ENCODE measurements around the gene CLSTN2.

Gene CLSTN2

GRCh38 chr3:140274429-140274828 lies 339.4 kb downstream of the CLSTN2 start:
- DNase-seq (ENCODE audit: low read depth, low spot score): no peak

DNA sequence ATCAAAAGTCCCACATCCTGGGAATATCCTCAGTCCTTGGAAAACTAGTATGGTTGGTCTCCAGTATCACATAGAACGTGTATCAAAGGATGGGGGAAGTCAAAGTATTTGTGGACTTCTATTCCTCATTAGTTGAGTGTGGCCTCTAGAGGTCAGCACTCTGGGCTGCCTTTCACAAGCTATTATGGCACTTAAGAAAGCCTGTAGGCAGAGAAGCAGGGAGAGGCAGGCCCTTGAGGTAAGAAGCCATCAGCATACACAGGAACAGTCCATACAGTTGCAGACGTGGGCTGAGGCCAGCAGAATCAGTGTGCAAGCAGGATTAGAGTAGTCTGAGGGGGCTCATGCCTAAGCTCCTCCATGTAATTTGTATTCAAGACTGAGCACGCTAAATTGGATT lies 341.7 kb downstream of the CLSTN2 start:
- DNase-seq (ENCODE audit: low read depth, low spot score): peak; percentile 8

GRCh38 chr3:140277886-140278285 lies 342.9 kb downstream of the CLSTN2 start:
- no peak for DNase-seq (ENCODE audit: low read depth, low spot score)

DNA sequence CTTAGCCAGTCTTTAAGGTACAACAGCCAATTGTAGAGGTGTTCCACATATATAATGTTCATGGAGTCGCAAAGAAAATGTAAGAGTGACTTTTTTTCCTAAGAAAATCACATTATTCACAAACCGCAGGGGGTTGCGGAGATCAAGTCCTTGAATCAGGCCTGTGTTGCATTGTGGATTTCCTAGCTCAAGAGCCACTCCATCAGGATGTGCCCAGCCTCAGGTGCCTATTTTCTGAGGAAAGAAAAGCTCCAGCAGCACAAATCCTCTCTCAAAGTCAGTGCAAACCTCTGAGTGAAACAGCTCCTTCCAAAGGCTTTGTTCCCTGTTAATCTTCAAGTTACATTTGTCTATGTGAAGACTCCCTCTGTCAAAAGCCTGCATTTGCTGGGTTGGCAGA lies 349.4 kb downstream of the CLSTN2 start:
- no peak for DNase-seq (ENCODE audit: low read depth, low spot score)

GRCh38 chr3:140285380-140285779 lies 350.4 kb downstream of the CLSTN2 start:
- DNase-seq (ENCODE audit: low read depth, low spot score): no peak

GRCh38 chr3:140288595-140288994 lies 353.6 kb downstream of the CLSTN2 start:
- DNase-seq (ENCODE audit: low read depth, low spot score): peak; percentile 49

- DNase-seq (ENCODE audit: low read depth, low spot score): no peak
These were observed 355.1 kb downstream of the CLSTN2 start for GRCh38 chr3:140290105-140290504.

GRCh38 chr3:140292170-140292569 lies 357.2 kb downstream of the CLSTN2 start:
- no peak for DNase-seq (ENCODE audit: low read depth, low spot score)

DNA sequence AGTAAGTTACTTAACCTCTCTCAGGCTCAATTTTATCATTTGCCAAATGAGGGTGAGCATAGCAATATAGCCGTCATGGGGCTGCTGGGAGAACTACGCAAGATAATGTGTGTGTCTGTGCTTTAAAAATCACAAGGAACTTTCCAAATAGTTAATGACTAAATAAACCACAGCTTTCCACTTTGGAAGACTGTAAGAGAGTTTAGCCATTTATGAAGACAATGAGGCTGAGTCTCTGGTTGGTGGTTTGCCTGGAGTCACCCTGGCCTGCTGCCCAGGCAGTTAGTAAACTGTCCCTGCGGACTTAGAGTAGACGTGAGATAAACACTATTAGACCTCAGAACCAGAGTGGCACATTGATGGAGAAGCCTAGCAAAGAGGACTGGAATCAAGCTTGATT lies 357.7 kb downstream of the CLSTN2 start:
- peak; percentile 82 for DNase-seq (ENCODE audit: low read depth, low spot score)

- DNase-seq (ENCODE audit: low read depth, low spot score): no peak
These were observed 359.1 kb downstream of the CLSTN2 start for GRCh38 chr3:140294058-140294457.

- DNase-seq (ENCODE audit: low read depth, low spot score): no peak
These were observed 361.9 kb downstream of the CLSTN2 start for GRCh38 chr3:140296796-140297352.

DNA sequence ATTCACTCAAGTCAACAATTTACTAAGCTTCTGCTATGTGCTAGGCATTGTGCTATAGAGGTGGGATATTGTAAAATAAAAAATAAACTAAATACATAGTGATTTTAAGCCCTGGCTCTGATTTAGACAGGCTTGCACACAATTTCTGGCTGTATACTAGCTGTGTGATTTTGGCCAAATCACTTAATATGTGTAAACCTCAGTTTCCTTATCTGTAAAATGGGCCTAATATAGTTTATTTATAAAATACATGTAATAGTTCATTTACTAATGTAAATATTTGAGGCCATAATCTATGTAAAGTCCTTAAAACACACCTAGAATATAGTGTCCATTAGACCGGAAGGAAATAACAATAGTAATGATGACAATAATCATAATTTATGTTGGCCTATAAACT lies 363.1 kb downstream of the CLSTN2 start:
- DNase-seq (ENCODE audit: low read depth, low spot score): no peak

DNA sequence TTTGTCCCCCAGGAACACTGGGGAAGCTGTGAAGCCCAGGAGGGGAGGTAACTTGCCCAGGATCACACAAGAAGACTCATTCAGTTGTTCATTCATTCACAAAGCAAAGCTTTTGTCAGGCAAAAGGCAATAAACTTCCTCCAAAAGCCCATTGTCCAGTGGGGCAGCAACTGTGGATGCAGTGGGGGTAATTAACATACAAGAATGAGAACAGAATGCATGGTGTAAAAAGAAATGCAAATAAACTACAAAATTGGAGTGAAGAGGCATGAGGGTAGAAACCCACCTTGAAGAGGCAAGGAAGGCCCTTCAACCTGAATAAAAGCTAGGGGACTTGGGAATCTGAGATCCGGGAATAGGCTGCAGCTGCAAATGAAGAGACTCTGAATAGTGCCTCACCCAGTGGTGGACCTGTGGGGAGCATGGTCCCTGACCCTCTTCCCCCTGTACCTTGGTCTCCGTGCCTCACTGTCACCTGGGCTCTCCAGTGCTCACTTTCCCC lies 363.6 kb downstream of the CLSTN2 start:
- no peak for DNase-seq (ENCODE audit: low read depth, low spot score)

- DNase-seq (ENCODE audit: low read depth, low spot score): no peak
These were observed 368.9 kb downstream of the CLSTN2 start for GRCh38 chr3:140303875-140304274.

GRCh38 chr3:140308535-140308934 lies 373.6 kb downstream of the CLSTN2 start:
- no peak for DNase-seq (ENCODE audit: low read depth, low spot score)

DNA sequence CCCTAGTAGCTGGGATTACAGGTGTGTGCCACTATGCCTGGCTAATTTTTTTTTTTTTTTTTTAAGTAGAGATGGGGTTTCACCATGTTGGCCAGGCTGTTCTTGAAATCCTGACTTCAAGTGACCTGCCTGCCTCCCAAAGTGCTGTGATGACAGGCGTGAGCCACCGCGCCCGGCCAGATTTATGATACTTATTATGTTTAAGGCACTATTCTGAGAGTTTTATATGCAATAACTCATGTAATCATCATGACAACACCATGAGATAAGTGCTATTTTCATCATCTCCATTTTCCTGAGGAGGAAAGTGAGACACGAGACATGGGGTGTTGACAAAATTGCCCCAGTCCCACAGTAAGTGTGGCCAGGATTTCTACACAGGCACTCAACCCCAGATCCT lies 376.4 kb downstream of the CLSTN2 start:
- DNase-seq (ENCODE audit: low read depth, low spot score): no peak

DNA sequence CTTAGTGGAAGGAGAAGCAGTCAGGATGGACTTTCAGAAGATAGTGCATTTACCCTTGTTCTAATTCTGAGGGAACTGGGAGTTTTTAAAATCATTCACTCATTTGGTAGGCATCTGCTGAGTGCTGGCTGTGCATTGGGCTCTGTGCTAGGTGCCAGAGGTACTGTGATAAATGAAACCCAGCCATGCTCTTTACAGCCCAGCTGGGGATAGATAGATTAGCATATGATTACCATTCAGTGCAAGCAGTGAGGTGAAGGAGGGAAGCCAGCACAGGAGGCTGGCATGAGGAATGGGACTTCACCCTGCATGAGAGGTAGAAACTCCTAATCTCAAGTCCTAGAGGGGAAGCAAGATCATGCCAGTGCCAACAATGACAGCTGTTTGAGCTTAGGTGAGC lies 381.0 kb downstream of the CLSTN2 start:
- no peak for DNase-seq (ENCODE audit: low read depth, low spot score)

DNA sequence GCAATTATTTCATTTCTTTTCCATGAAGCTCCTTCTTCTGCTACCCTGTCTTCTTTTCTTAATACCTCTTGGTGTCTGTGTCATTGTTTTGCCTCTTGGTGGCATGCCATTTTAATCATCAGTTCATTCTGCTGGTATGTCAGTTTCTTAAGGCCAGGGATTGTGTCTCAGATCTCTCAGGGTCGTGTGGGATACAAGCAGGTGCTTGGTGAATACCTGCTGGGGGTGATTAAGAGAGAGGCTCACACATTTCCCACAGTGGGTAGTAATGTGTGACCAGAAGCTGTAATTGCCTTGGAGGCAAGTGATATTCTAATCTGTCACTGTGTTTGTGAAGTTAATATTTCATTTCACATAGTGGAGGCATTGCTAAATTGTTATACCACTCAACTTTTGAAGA lies 381.5 kb downstream of the CLSTN2 start:
- DNase-seq (ENCODE audit: low read depth, low spot score): no peak

DNA sequence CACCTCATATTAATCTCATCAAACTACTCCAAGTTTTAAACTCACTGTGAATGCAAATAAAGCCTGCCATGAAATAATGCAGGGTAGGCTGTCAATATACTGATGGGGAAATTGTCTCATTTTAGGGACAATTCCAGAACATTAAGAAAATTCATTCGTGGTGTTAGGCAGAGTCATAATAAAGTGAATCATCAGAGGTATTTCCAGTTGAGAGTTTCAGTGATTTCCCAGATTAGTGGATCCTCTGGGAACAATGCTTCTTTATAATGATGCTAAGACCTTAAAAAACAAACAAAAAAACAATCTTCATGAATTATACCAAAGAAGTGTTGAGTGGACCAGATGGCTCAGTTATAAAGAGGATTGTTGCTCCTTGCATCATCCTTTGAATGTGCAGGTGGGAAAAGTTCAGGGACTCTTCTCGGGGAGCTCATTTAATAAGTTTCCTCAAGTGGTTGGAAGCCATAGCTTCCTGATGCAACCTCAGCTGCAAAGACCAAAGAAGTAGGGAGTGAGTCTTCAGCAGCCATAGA lies 381.9 kb downstream of the CLSTN2 start:
- no peak for DNase-seq (ENCODE audit: low read depth, low spot score)

DNA sequence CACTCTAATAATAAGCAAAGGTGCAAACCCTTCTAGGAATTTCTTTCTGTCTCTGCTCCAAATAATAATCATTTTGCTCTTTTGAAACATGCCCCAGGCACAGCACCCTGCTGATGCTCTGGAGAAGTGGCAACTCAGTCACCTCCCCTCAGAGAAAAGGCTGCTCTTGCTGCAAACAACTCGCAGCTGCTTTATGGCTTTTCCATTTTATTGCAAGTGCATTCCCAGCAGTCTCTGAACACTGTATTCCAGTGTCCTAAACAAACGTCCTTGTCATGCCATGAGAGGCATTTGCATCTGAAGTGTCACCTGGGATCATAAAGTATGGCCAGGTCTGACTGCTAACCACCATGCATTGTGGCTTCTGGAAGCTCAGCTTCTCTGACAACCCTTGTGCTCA lies 384.8 kb downstream of the CLSTN2 start:
- no peak for DNase-seq (ENCODE audit: low read depth, low spot score)

DNA sequence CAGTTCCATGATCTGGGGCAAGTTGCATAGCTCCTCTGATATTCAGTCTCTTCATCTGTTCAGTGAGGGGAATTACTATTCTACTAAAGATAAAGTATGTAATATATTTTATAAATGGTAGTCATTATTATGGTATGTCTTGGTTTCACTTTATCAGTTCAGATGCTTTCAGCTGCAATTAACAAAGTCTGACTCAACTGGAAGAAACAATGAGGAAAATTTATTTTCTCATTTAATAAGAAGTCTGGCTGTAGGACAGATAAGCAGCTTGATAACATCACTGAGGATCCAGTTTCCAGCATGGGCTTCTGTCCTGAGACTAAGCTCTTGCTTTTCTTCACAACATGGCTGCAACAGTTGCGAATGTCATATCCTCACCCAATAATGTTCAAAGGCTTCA lies 388.6 kb downstream of the CLSTN2 start:
- no peak for DNase-seq (ENCODE audit: low read depth, low spot score)

DNA sequence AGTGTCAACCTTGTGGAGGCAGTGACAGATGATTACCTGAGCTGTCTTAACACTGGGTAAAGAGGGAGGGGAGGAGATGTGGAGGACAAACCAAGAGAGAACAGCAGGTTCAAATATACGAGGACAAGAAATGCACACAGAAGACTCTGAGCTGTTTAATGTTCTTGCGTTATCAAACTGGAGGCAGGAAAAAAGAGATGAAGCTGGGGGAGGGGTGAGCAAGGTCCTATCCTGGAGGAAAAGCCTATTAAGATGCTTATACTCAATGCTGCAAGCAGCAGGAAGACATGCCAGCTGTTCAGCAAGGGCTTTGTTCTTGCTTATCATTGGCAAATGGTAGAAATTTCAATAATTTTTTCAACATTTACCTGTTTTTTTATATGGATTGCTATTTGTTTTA lies 397.1 kb downstream of the CLSTN2 start:
- no peak for DNase-seq (ENCODE audit: low read depth, low spot score)

DNA sequence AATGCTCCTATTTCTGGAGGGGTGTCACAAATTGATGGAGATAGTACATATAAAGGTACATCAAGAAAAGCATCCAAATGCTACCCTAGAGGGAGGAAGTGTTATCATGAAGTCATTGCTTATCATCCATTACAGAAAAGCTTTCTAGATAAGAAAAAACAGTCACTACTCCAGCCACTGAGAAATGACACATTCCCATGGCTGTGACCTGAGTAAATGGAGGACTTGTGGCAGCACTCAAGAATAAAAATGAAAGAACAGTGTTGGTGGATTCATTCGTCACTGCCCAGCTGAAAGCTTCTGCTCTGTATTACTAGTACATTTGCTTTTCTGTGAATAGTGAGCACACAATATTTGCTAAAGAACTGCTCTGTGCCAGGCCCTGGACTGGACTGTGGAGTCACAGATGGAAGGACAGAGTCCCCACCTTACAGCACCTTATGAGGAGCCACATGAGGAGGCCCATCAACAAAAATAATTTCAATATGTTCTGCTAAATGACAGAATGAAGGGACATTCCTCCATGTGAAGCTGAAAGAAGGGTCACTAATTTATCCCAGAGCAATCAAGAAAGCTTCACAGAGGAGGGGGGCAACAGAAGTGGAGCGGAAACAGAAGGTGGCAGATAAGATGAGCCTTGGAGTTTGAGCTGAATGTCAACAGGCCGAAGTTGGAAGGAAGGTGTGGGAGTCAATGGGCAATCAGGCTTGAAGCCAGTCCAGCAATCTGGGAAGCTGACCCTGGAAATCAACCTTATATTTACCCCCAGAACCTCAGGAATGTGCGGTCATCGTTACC lies 399.3 kb downstream of the CLSTN2 start:
- no peak for DNase-seq (ENCODE audit: low read depth, low spot score)
